Fibroblast of lung (primary cell): Measurements from ENCODE around the gene MTOR. TPM values are rescaled to one million over a fixed set of nuclear protein-coding genes. Genes with fewer than 3 reads are reported as not detected.

ENCODE experiments used
- DNase-seq, 2 donors: peaks; one replicate each; pipeline versions ENCODE4 v3.0.0 to v3.0.0-alpha.2; 2010; ENCODE audit warnings: low read depth in 2 of 2
- H2AFZ ChIP-seq: 2 replicates; pipeline ENCODE4 v1.5.1; 2012; ENCODE audit warnings: low read length, control low read depth, inconsistent platforms
- H3K27ac ChIP-seq: 2 replicates; pipeline ENCODE4 v1.5.1; 2011; ENCODE audit warnings: low read length, control low read depth; ENCODE audit not compliant: insufficient read depth
- H3K27me3 ChIP-seq: 2 replicates; pipeline ENCODE4 v1.5.1; 2011; ENCODE audit warnings: mild to moderate bottlenecking, low read length; ENCODE audit not compliant: control insufficient read depth, insufficient read depth
- H3K36me3 ChIP-seq: 2 replicates; pipeline ENCODE4 v1.5.1; 2011; ENCODE audit warnings: low read length; ENCODE audit not compliant: control insufficient read depth, insufficient read depth
- H3K4me1 ChIP-seq: 2 replicates; pipeline ENCODE4 v1.5.1; 2011; ENCODE audit warnings: low read length; ENCODE audit not compliant: control insufficient read depth, insufficient read depth; ENCODE audit errors: extremely low read depth
- H3K4me2 ChIP-seq: 2 replicates; pipeline ENCODE4 v1.5.1; 2011; ENCODE audit warnings: low read length, control low read depth; ENCODE audit not compliant: insufficient read depth; ENCODE audit errors: extremely low read depth
- H3K4me3 ChIP-seq, 4 experiments: fragments of 200-600 bp in 1 of 4; sonication (generic) in 1 of 4; replicated peaks in 1 of 4; 2 replicates each; pipeline ENCODE4 v1.5.1; 2011 to 2016; ENCODE audit warnings: low read length in 4 of 4, low read depth in 3 of 4, mild to moderate bottlenecking in 3 of 4, control low read depth in 2 of 4, inconsistent platforms in 1 of 4, mixed read lengths in 1 of 4; ENCODE audit not compliant: insufficient read depth in 1 of 4; ENCODE audit errors: control extremely low read depth in 1 of 4
- H3K79me2 ChIP-seq: 2 replicates; pipeline ENCODE4 v1.5.1; 2012; ENCODE audit warnings: mild to moderate bottlenecking, low read length, inconsistent platforms; ENCODE audit not compliant: control insufficient read depth, insufficient read depth
- H3K9ac ChIP-seq: 2 replicates; pipeline ENCODE4 v1.5.1; 2011; ENCODE audit warnings: mild to moderate bottlenecking, low read length, control low read depth; ENCODE audit not compliant: insufficient read depth
- H3K9me3 ChIP-seq: 2 replicates; pipeline ENCODE4 v1.5.1; 2012; ENCODE audit warnings: low read depth, low read length; ENCODE audit not compliant: control insufficient read depth, insufficient read depth
- H4K20me1 ChIP-seq: 2 replicates; pipeline ENCODE4 v1.5.1; 2011; ENCODE audit warnings: low read length; ENCODE audit not compliant: control insufficient read depth, insufficient read depth; ENCODE audit errors: extremely low read depth
- CTCF ChIP-seq, 2 donors: IDR thresholded peaks in 1 of 2; conservative IDR thresholded peaks in 1 of 2; 1 replicate in 1 of 2; 2 replicates in 1 of 2; pipeline ENCODE4 v1.5.1; 2011 to 2012; ENCODE audit warnings: low read length in 2 of 2, control low read depth in 1 of 2, inconsistent platforms in 1 of 2, low read depth in 1 of 2, mild to moderate bottlenecking in 1 of 2
- EZH2 ChIP-seq: IDR thresholded peaks from 2 replicates; pipeline ENCODE4 v1.5.1; 2012; ENCODE audit warnings: low read length, control low read depth, mild to moderate bottlenecking; ENCODE audit errors: missing control alignments
- polyA plus RNA-seq, 2 donors: library from polyadenylated mRNA; depleted of rRNA in 1 of 2; stranded (reverse) in 1 of 2; unstranded in 1 of 2; fragments of >200 nt; gene quantifications; 2 replicates each; pipeline ENCODE4 v1.2.1, GENCODE V29; 2011 to 2012; ENCODE audit warnings: missing spikeins in 1 of 2
- total RNA-seq: library from RNA; depleted of rRNA; stranded (reverse); fragments of >200 nt; gene quantifications from 2 replicates; pipeline ENCODE4 v1.2.1, GENCODE V29; 2014

The MTOR gene
- total and polyA plus RNA-seq, 2 donors (not counting 1 experiment from before 2014, with no cell fraction given), result 20.2 to 36.2 TPM

- Histone ChIP-seq H4K20me1 (no peaks in the 10 kb centered on the region), H3K9ac (no peak overlapping the region), H3K27me3 (no peaks in the 10 kb centered on the region), H3K36me3 (peaks cover 34% of the 10 kb centered on the region), H3K4me1 (no peaks in the 10 kb centered on the region), H3K79me2 (no peaks in the 10 kb centered on the region), H3K9me3 (no peaks in the 10 kb centered on the region), H2AFZ (no peak overlapping the region), H3K4me3 (no peak overlapping the region), H3K27ac (no peak overlapping the region), H3K4me2 (no peak overlapping the region)
- TF ChIP-seq CTCF (conservative IDR thresholded peaks at IDR 0.05 in 1 of 2, IDR thresholded peaks at IDR 0.05 in 1 of 2; ENCODE audit: low read depth in 1 of 2, low read length in 2 of 2), result no peak
- no peak for TF ChIP-seq EZH2
- DNase-seq, result no peak
These were observed 190.0 kb downstream of the MTOR start for GRCh38 chr1:11072216-11072917.

GRCh38 chr1:11071463-11072215, 190.7 kb downstream of the MTOR start:
- Histone ChIP-seq H2AFZ (no peak overlapping the region), H3K9ac (no peak overlapping the region), H3K79me2 (no peaks in the 10 kb centered on the region), H3K4me2 (no peak overlapping the region), H3K4me1 (no peaks in the 10 kb centered on the region), H3K27ac (no peak overlapping the region), H3K27me3 (no peaks in the 10 kb centered on the region), H4K20me1 (no peaks in the 10 kb centered on the region), H3K4me3 (no peak overlapping the region), H3K36me3 (peaks cover 34% of the 10 kb centered on the region), H3K9me3 (no peaks in the 10 kb centered on the region)
- DNase-seq, result no peak
- TF ChIP-seq EZH2 (no peak), CTCF (conservative IDR thresholded peaks at IDR 0.05 in 1 of 2, IDR thresholded peaks at IDR 0.05 in 1 of 2; ENCODE audit: low read depth in 1 of 2, low read length in 2 of 2) (no peak)

- Histone ChIP-seq H3K27me3 (no peaks in the 10 kb centered on the region), H4K20me1 (no peaks in the 10 kb centered on the region), H3K27ac (no peak overlapping the region), H3K4me2 (no peak overlapping the region), H2AFZ (no peak overlapping the region), H3K4me3 (no peak overlapping the region), H3K79me2 (no peaks in the 10 kb centered on the region), H3K4me1 (no peaks in the 10 kb centered on the region), H3K9me3 (no peaks in the 10 kb centered on the region), H3K9ac (no peak overlapping the region), H3K36me3 (peaks cover 30% of the 10 kb centered on the region)
- no peak for DNase-seq
- no peak for TF ChIP-seq EZH2
- no peak for TF ChIP-seq CTCF (conservative IDR thresholded peaks at IDR 0.05 in 1 of 2, IDR thresholded peaks at IDR 0.05 in 1 of 2; ENCODE audit: low read depth in 1 of 2, low read length in 2 of 2)
These were observed 191.5 kb downstream of the MTOR start for GRCh38 chr1:11070876-11071275.
